ENCODE data around the gene NPAS3.

- TF ChIP-seq POLR2A (IDR thresholded peaks at IDR 0.05) (no peak), CTCF (IDR thresholded peaks at IDR 0.05) (no peak)
Measured at GRCh38 chr14:33738029-33738428, 799.4 kb downstream of the NPAS3 start.
